ENCODE measurements around the gene ACTL7A. TPM values are rescaled to one million over a fixed set of nuclear protein-coding genes. Genes with fewer than 3 reads are reported as not detected.

ACTL7A gene
- total and polyA plus RNA-seq, 4 donors, result 0.10 TPM; not detected in 3

DNA sequence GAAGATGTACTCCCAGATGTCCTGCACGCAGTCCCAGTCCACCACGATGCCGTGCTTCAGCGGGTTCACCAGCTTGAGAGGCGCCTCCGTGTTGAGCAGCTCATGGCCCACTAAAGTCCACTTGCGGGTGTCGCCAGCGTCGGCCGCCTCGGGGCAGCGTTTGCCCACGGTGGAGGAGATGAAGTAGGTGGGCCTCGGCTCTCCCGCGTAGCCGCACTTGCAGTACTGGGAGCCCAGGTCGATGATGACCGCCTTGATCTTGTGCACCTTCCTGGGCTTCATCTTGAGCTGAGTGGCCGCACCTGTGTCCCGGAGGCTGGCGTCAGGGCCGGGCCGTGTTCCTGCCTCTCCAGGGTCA lies 6.6 kb upstream of the ACTL7A start:
- Histone ChIP-seq H3K36me3 (ENCODE audit: control insufficient read depth in 4 of 4, insufficient read depth in 3 of 4, low read depth in 1 of 4, low read length in 3 of 4) (no peaks in the 10 kb centered on the region), H3K4me1 (ENCODE audit: control insufficient read depth in 4 of 4, insufficient read depth in 4 of 4, low read length in 3 of 4) (peaks cover 0 to 5% (median 0%) of the 10 kb centered on the region in 4 donors), H3K4me3 (ENCODE audit: low read depth in 1 of 3, low read length in 3 of 3) (no peak overlapping the region), H3K27me3 (ENCODE audit: control insufficient read depth in 4 of 4, insufficient read depth in 4 of 4, low read length in 3 of 4) (no peaks in the 10 kb centered on the region), H3K27ac (ENCODE audit: low read depth in 1 of 2, low read length in 2 of 2) (no peak overlapping the region), H3K9ac (ENCODE audit: low read depth in 1 of 2, low read length in 2 of 2) (no peak overlapping the region), H3K9me3 (ENCODE audit: control insufficient read depth in 4 of 4, low read length in 3 of 4) (no peaks in the 10 kb centered on the region)
- WGBS, result 98% methylated on average over 25 of the region's 25 CpGs
- no peak for DNase-seq (ENCODE audit: low spot score)
- TF ChIP-seq FOXA1 (IDR thresholded peaks at IDR 0.05), result no peak
- TF ChIP-seq CTCF (IDR thresholded peaks at IDR 0.05; ENCODE audit: low read depth, low read length, missing input control), result no peak
- TF ChIP-seq FOXA2 (IDR thresholded peaks at IDR 0.05), result no peak
- no peak for TF ChIP-seq YY1 (IDR thresholded peaks at IDR 0.05)
- TF ChIP-seq RAD21 (IDR thresholded peaks at IDR 0.05), result no peak
- no peak for TF ChIP-seq SP1 (IDR thresholded peaks at IDR 0.05)
- TF ChIP-seq RXRA (IDR thresholded peaks at IDR 0.05), result no peak
- TF ChIP-seq NR2F2 (IDR thresholded peaks at IDR 0.05), result no peak
- no peak for TF ChIP-seq ZBTB33 (IDR thresholded peaks at IDR 0.05)
- TF ChIP-seq JUND (IDR thresholded peaks at IDR 0.05), result no peak
- TF ChIP-seq HNF4A (conservative IDR thresholded peaks at IDR 0.05), result no peak

DNA sequence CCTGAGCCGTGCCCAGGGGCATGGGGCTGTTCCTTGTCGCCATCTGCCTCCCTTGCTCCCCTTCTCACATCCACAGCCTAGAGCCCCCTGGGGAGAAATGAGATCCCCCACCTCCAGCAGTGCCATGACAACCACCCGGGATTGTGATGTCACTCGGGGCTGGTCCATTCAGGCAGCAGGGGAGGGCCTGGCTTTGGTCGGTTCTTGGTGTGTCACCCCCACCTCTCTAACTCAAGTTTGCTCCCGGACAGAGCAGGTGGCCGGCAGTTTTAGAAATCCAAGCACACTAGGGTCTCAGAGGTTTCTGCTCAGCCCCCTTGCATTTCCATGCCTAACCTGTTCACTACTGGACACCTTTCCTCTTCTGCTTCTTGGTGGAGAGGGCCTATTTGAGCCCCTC lies 6.2 kb upstream of the ACTL7A start, which contains the start of gene ACTL7B:
Gene ACTL7B (minus strand): TSS at position 99 of the 400 bp plus-strand sequence. CDS start 56 bp downstream, at position 43.
- no peaks in the 10 kb centered on the region for H3K27me3 ChIP-seq (ENCODE audit: control insufficient read depth in 4 of 4, insufficient read depth in 4 of 4, low read length in 3 of 4)
- TF ChIP-seq REST (IDR thresholded peaks at IDR 0.05), result no peak
- TF ChIP-seq NR2F2 (IDR thresholded peaks at IDR 0.05), result no peak
- no peak for TF ChIP-seq EGR1 (IDR thresholded peaks at IDR 0.05; ENCODE audit: low read depth in 2 of 2)
- no peak for TF ChIP-seq ATF3 (IDR thresholded peaks at IDR 0.05)
- TF ChIP-seq GABPA (IDR thresholded peaks at IDR 0.05 in 1 of 2, conservative IDR thresholded peaks at IDR 0.05 in 1 of 2), result no peak
- TF ChIP-seq JUND (IDR thresholded peaks at IDR 0.05), result no peak
- TF ChIP-seq RXRA (IDR thresholded peaks at IDR 0.05), result no peak
- TF ChIP-seq CTCF (IDR thresholded peaks at IDR 0.05; ENCODE audit: low read depth, low read length, missing input control), result no peak
- TF ChIP-seq FOXA2 (IDR thresholded peaks at IDR 0.05), result no peak
- no peak for TF ChIP-seq SP1 (IDR thresholded peaks at IDR 0.05)
- no peak for TF ChIP-seq HNF4A (conservative IDR thresholded peaks at IDR 0.05)
- no peak for TF ChIP-seq HNF4G (IDR thresholded peaks at IDR 0.05)
- TF ChIP-seq YY1 (IDR thresholded peaks at IDR 0.05), result no peak
- no peak for TF ChIP-seq ZBTB33 (IDR thresholded peaks at IDR 0.05)
- no peak for TF ChIP-seq TAF1 (conservative IDR thresholded peaks at IDR 0.05)
- no peak for TF ChIP-seq RAD21 (IDR thresholded peaks at IDR 0.05)
- TF ChIP-seq FOXA1 (IDR thresholded peaks at IDR 0.05), result no peak
- TF ChIP-seq MAX (IDR thresholded peaks at IDR 0.05), result no peak
- H3K9me3 ChIP-seq (ENCODE audit: control insufficient read depth in 4 of 4, low read length in 3 of 4), result no peaks in the 10 kb centered on the region
- no peak within 1 kb of the TSS for H3K27ac ChIP-seq (ENCODE audit: low read depth in 1 of 2, low read length in 2 of 2)
- no peaks in the 10 kb centered on the region for H3K36me3 ChIP-seq (ENCODE audit: control insufficient read depth in 4 of 4, insufficient read depth in 3 of 4, low read depth in 1 of 4, low read length in 3 of 4)
- H3K9ac ChIP-seq (ENCODE audit: low read depth in 1 of 2, low read length in 2 of 2), result no peak within 1 kb of the TSS
- no peak for DNase-seq (ENCODE audit: low spot score)
- peaks cover 0 to 5% (median 0%) of the 10 kb centered on the region in 4 donors for H3K4me1 ChIP-seq (ENCODE audit: control insufficient read depth in 4 of 4, insufficient read depth in 4 of 4, low read length in 3 of 4)
- 92% methylated on average over 7 of the region's 7 CpGs for WGBS
- H3K4me3 ChIP-seq (ENCODE audit: low read depth in 1 of 3, low read length in 3 of 3), result no peak within 1 kb of the TSS
